Loucy (cell line): ENCODE results near the gene ELMOD1.

Experiments used
- H2AFZ ChIP-seq: fragments of 200-600 bp; sonication (generic); 2 replicates; pipeline ENCODE4 v1.6.0; 2016; ENCODE audit warnings: antibody characterized with exemption, mild to moderate bottlenecking, low read length, moderate library complexity
- H3F3A ChIP-seq: fragments of 200-600 bp; 2 replicates; pipeline ENCODE4 v1.6.0; 2016; ENCODE audit warnings: antibody characterized with exemption, low read depth, mild to moderate bottlenecking
- H3K27me3 ChIP-seq: fragments of 200-600 bp; sonication (generic); 2 replicates; pipeline ENCODE4 v1.6.1; 2014; ENCODE audit warnings: low read length, mild to moderate bottlenecking; ENCODE audit not compliant: insufficient read depth, poor library complexity, severe bottlenecking
- H3K36me3 ChIP-seq: fragments of 200-600 bp; sonication (generic); 2 replicates; pipeline ENCODE4 v1.6.1; 2016; ENCODE audit warnings: low read length; ENCODE audit not compliant: insufficient read depth
- H3K4me1 ChIP-seq: fragments of 200-600 bp; sonication (generic); 2 replicates; pipeline ENCODE4 v1.5.1; 2014; ENCODE audit warnings: low read length, mild to moderate bottlenecking; ENCODE audit not compliant: insufficient read depth, poor library complexity, severe bottlenecking
- H3K4me2 ChIP-seq: fragments of 200-600 bp; sonication (generic); 2 replicates; pipeline ENCODE4 v1.6.0; 2014; ENCODE audit warnings: antibody characterized with exemption, low read length, low read depth, mild to moderate bottlenecking; ENCODE audit not compliant: poor library complexity, severe bottlenecking
- H3K4me3 ChIP-seq: fragments of 200-600 bp; sonication (generic); 2 replicates; pipeline ENCODE4 v1.5.1; 2014; ENCODE audit warnings: low read length, mild to moderate bottlenecking, mixed read lengths; ENCODE audit not compliant: poor library complexity, severe bottlenecking
- H3K79me2 ChIP-seq: fragments of 200-600 bp; sonication (generic); 2 replicates; pipeline ENCODE4 v1.6.1; 2014; ENCODE audit warnings: low read length; ENCODE audit not compliant: insufficient read depth
- H3K9ac ChIP-seq: fragments of 200-600 bp; sonication (generic); 2 replicates; pipeline ENCODE4 v1.6.0; 2014; ENCODE audit warnings: mild to moderate bottlenecking, low read depth, low read length, moderate library complexity; ENCODE audit not compliant: poor library complexity, severe bottlenecking
- H3K9me2 ChIP-seq: fragments of 200-600 bp; sonication (generic); replicated peaks from 2 replicates; pipeline ENCODE4 v1.6.1; 2016; ENCODE audit warnings: low read depth, low read length, mixed read lengths
- H3K9me3 ChIP-seq: fragments of 200-600 bp; sonication (generic); 2 replicates; pipeline ENCODE4 v1.6.1; 2014; ENCODE audit warnings: mild to moderate bottlenecking, antibody characterized with exemption, low read length, low read depth; ENCODE audit not compliant: insufficient read depth
- H4K20me1 ChIP-seq: fragments of 200-600 bp; sonication (generic); 2 replicates; pipeline ENCODE4 v1.6.0; 2014; ENCODE audit warnings: antibody characterized with exemption, low read length, mild to moderate bottlenecking; ENCODE audit not compliant: insufficient read depth, poor library complexity, severe bottlenecking
- CTCF ChIP-seq: fragments of 200-600 bp; sonication (generic); conservative IDR thresholded peaks from 2 replicates; pipeline ENCODE4 v1.5.1; 2014; ENCODE audit warnings: mild to moderate bottlenecking, antibody characterized with exemption, low read length
- EZH2phosphoT487 ChIP-seq: fragments of 200-600 bp; IDR thresholded peaks from 2 replicates; pipeline ENCODE4 v1.6.1; 2018; ENCODE audit warnings: antibody characterized with exemption, mild to moderate bottlenecking, moderate library complexity, borderline replicate concordance

Gene ELMOD1

GRCh38 chr11:107646783-107647182 is 55.8 kb downstream of the ELMOD1 start:
- Histone ChIP-seq H3K9ac (no peak overlapping the region), H3K27me3 (no peaks in the 10 kb centered on the region), H4K20me1 (no peaks in the 10 kb centered on the region), H3K9me2 (no peaks in the 10 kb centered on the region), H3K9me3 (no peaks in the 10 kb centered on the region), H3K4me2 (no peak overlapping the region), H3K4me1 (no peaks in the 10 kb centered on the region), H3K36me3 (no peaks in the 10 kb centered on the region), H3K79me2 (no peaks in the 10 kb centered on the region), H3K4me3 (no peak overlapping the region), H3F3A (no peaks in the 10 kb centered on the region), H2AFZ (no peak overlapping the region)
- no peak for TF ChIP-seq CTCF
- TF ChIP-seq EZH2phosphoT487 = no peak

GRCh38 chr11:107648242-107648641 is 57.3 kb downstream of the ELMOD1 start:
- H3K4me3 ChIP-seq = no peak overlapping the region
- H2AFZ ChIP-seq = no peak overlapping the region
- no peaks in the 10 kb centered on the region for H3K9me3 ChIP-seq
- H3K79me2 ChIP-seq = no peaks in the 10 kb centered on the region
- H4K20me1 ChIP-seq = no peaks in the 10 kb centered on the region
- no peaks in the 10 kb centered on the region for H3K9me2 ChIP-seq
- H3K9ac ChIP-seq = no peak overlapping the region
- no peak overlapping the region for H3K4me2 ChIP-seq
- H3K4me1 ChIP-seq = no peaks in the 10 kb centered on the region
- TF ChIP-seq CTCF (no peak), EZH2phosphoT487 (no peak)
- H3F3A ChIP-seq = no peaks in the 10 kb centered on the region
- H3K36me3 ChIP-seq = no peaks in the 10 kb centered on the region
- H3K27me3 ChIP-seq = no peaks in the 10 kb centered on the region

GRCh38 chr11:107651672-107652071 is 60.7 kb downstream of the ELMOD1 start:
- no peak overlapping the region for H3K9ac ChIP-seq
- H3K36me3 ChIP-seq = no peaks in the 10 kb centered on the region
- no peaks in the 10 kb centered on the region for H4K20me1 ChIP-seq
- H2AFZ ChIP-seq = no peak overlapping the region
- no peaks in the 10 kb centered on the region for H3K27me3 ChIP-seq
- H3K9me2 ChIP-seq = no peaks in the 10 kb centered on the region
- TF ChIP-seq CTCF = no peak
- no peak for TF ChIP-seq EZH2phosphoT487
- H3K4me1 ChIP-seq = no peaks in the 10 kb centered on the region
- no peaks in the 10 kb centered on the region for H3K9me3 ChIP-seq
- no peak overlapping the region for H3K4me2 ChIP-seq
- H3K4me3 ChIP-seq = no peak overlapping the region
- no peaks in the 10 kb centered on the region for H3K79me2 ChIP-seq
- H3F3A ChIP-seq = no peaks in the 10 kb centered on the region
